NT2/D1 (cell line): Measurements from ENCODE around the gene RASAL2.

ENCODE experiments used
- SUZ12 ChIP-seq: IDR thresholded peaks from 2 replicates; pipeline ENCODE4 v1.6.1; 2011; ENCODE audit not compliant: insufficient read length, insufficient read depth; ENCODE audit errors: extremely low read depth
- YY1 ChIP-seq: IDR thresholded peaks from 2 replicates; pipeline ENCODE4 v1.6.1; 2011; ENCODE audit not compliant: insufficient read length, insufficient read depth
- ZNF274 ChIP-seq: IDR thresholded peaks from 2 replicates; pipeline ENCODE4 v1.6.1; 2011; ENCODE audit warnings: mild to moderate bottlenecking, low read depth, low read length

GRCh38 chr1:178488393-178488792 lies 394.5 kb downstream of the RASAL2 start:
- TF ChIP-seq YY1: no peak
- TF ChIP-seq ZNF274: no peak
- TF ChIP-seq SUZ12: no peak
